SK-N-SH (cell line): Measurements from ENCODE around the gene MYH10. TPM values are rescaled to one million over a fixed set of nuclear protein-coding genes. Genes with fewer than 3 reads are reported as not detected.

ENCODE experiments used
- CTCF ChIA-PET: fragments of 300-600, 350-600 bp; formaldehyde crosslinking; extraction: SDS; loops from one replicate; lab custom pipeline; 2021; lab: Yijun Ruan, JAX
- POLR2A ChIA-PET: fragments of 350-600 bp; sonication (Branson Sonifier 250); formaldehyde crosslinking; extraction: SDS; loops from one replicate; lab custom pipeline; 2020; ENCODE audit warnings: antibody characterized with exemption, inconsistent platforms; lab: Yijun Ruan, JAX
- DNase-seq: peaks from one replicate; pipeline ENCODE4 v3.0.0; 2012
- H2AFZ ChIP-seq: fragments of 200-600 bp; sonication (generic); 2 replicates; pipeline ENCODE4 v1.8.1; 2016; ENCODE audit warnings: antibody characterized with exemption, mild to moderate bottlenecking, low read depth
- H3F3A ChIP-seq: fragments of 200-600 bp; sonication (generic); replicated peaks from 2 replicates; pipeline ENCODE3; 2016; ENCODE audit warnings: antibody characterized with exemption, mild to moderate bottlenecking; ENCODE audit not compliant: insufficient read depth
- H3K27ac ChIP-seq, 2 experiments: fragments of 200-500 bp in 1 of 2; fragments of 200-600 bp in 1 of 2; sonication (Bioruptor generic) in 1 of 2; sonication (generic), shearing (Covaris generic) in 1 of 2; 2 replicates each; pipeline versions ENCODE4 v1.5.1 to v1.6.1; 2014 to 2016; ENCODE audit warnings: low read depth in 2 of 2, inconsistent platforms in 1 of 2, low read length in 1 of 2, mild to moderate bottlenecking in 1 of 2, mixed read lengths in 1 of 2
- H3K27me3 ChIP-seq: fragments of 200-600 bp; sonication (generic), shearing (Covaris generic); 2 replicates; pipeline ENCODE4 v1.6.1; 2016; ENCODE audit warnings: mixed run types; ENCODE audit not compliant: insufficient read depth
- H3K36me3 ChIP-seq, 2 experiments: fragments of 200-500 bp in 1 of 2; fragments of 200-600 bp in 1 of 2; sonication (Bioruptor generic) in 1 of 2; sonication (generic) in 1 of 2; replicated peaks in 1 of 2; 2 replicates each; pipeline versions ENCODE3 to v1.5.1; 2014 to 2016; ENCODE audit warnings: low read length in 1 of 2, mild to moderate bottlenecking in 1 of 2; ENCODE audit not compliant: insufficient read depth in 2 of 2, control insufficient read depth in 1 of 2
- H3K4me1 ChIP-seq, 2 experiments: fragments of 200-500 bp in 1 of 2; fragments of 200-600 bp in 1 of 2; sonication (Bioruptor generic) in 1 of 2; sonication (generic), shearing (Covaris generic) in 1 of 2; 2 replicates each; pipeline versions ENCODE4 v1.5.1 to v1.6.1; 2014 to 2016; ENCODE audit warnings: low read depth in 1 of 2, low read length in 1 of 2, mixed run types in 1 of 2; ENCODE audit not compliant: insufficient read depth in 2 of 2, control insufficient read depth in 1 of 2
- H3K4me2 ChIP-seq: fragments of 200-600 bp; sonication (generic), shearing (Covaris generic); 2 replicates; pipeline ENCODE4 v1.6.1; 2017; ENCODE audit warnings: mixed run types
- H3K4me3 ChIP-seq, 2 experiments: fragments of 200-500 bp in 1 of 2; fragments of 200-600 bp in 1 of 2; sonication (Bioruptor generic) in 1 of 2; sonication (generic), shearing (Covaris generic) in 1 of 2; 2 replicates each; pipeline versions ENCODE4 v1.5.1 to v1.8.1; 2014 to 2016; ENCODE audit warnings: low read depth in 2 of 2, inconsistent platforms in 1 of 2, low read length in 1 of 2, mild to moderate bottlenecking in 1 of 2, mixed read lengths in 1 of 2, moderate library complexity in 1 of 2
- H3K79me2 ChIP-seq: fragments of 200-600 bp; sonication (generic); 2 replicates; pipeline ENCODE4 v1.8.1; 2017; ENCODE audit warnings: mild to moderate bottlenecking; ENCODE audit not compliant: insufficient read depth
- H3K9ac ChIP-seq: fragments of 200-600 bp; sonication (generic); 2 replicates; pipeline ENCODE4 v1.6.1; 2017; ENCODE audit warnings: mixed run types
- H3K9me2 ChIP-seq: fragments of 200-600 bp; sonication (generic); 2 replicates; pipeline ENCODE4 v1.6.1; 2017; ENCODE audit warnings: mixed run types
- H3K9me3 ChIP-seq: fragments of 200-600 bp; sonication (generic); 2 replicates; pipeline ENCODE4 v1.6.1; 2017; ENCODE audit warnings: mixed run types, mild to moderate bottlenecking, moderate library complexity
- H4K20me1 ChIP-seq: fragments of 200-600 bp; sonication (generic); 2 replicates; pipeline ENCODE4 v1.6.1; 2017; ENCODE audit warnings: mild to moderate bottlenecking, mixed run types; ENCODE audit not compliant: insufficient read depth
- CHD2 ChIP-seq: fragments of 150-350 bp; IDR thresholded peaks from 2 replicates; pipeline ENCODE4 v1.6.1; 2018; ENCODE audit warnings: low read length; ENCODE audit not compliant: partially characterized antibody
- EP300 ChIP-seq, 2 experiments: IDR thresholded peaks; 2 replicates each; pipeline versions ENCODE4 v1.4.0 to v1.6.1; 2012; ENCODE audit warnings: borderline replicate concordance in 1 of 2, low read depth in 1 of 2, low read length in 1 of 2
- EZH2phosphoT487 ChIP-seq: fragments of 200-600 bp; sonication (generic); IDR thresholded peaks from 2 replicates; pipeline ENCODE4 v1.6.1; 2017; ENCODE audit warnings: low read depth, mixed run types, mild to moderate bottlenecking, antibody characterized with exemption, moderate library complexity, borderline replicate concordance
- FOSL2 ChIP-seq: IDR thresholded peaks from 2 replicates; pipeline ENCODE4 v1.4.0; 2012; ENCODE audit warnings: low read depth, mild to moderate bottlenecking, moderate library complexity, borderline replicate concordance
- FOXJ3 ChIP-seq: sonication (generic); formaldehyde crosslinking; IDR thresholded peaks from 2 replicates; pipeline ENCODE4 v1.5.1; 2020; ENCODE audit warnings: mild to moderate bottlenecking, missing genetic modification reagents
- FOXM1 ChIP-seq: IDR thresholded peaks from 2 replicates; pipeline ENCODE4 v1.4.0; 2012; ENCODE audit warnings: low read depth, mild to moderate bottlenecking
- GABPA ChIP-seq: IDR thresholded peaks from 2 replicates; pipeline ENCODE4 v1.4.0; 2012; ENCODE audit warnings: low read depth, mild to moderate bottlenecking
- GATA2 ChIP-seq: sonication (generic); formaldehyde crosslinking; IDR thresholded peaks from 2 replicates; pipeline ENCODE4 v1.5.0; 2020; ENCODE audit warnings: mild to moderate bottlenecking, missing genetic modification reagents
- JUND ChIP-seq: IDR thresholded peaks from 2 replicates; pipeline ENCODE4 v1.4.0; 2012
- MEF2A ChIP-seq: IDR thresholded peaks from 2 replicates; pipeline ENCODE4 v1.4.0; 2012; ENCODE audit warnings: low read depth, borderline replicate concordance
- MXI1 ChIP-seq: IDR thresholded peaks from 2 replicates; pipeline ENCODE4 v1.6.1; 2012; ENCODE audit warnings: mild to moderate bottlenecking, low read depth, low read length, improper control_type of control experiment
- NRF1 ChIP-seq: IDR thresholded peaks from 2 replicates; pipeline ENCODE4 v1.6.1; 2012; ENCODE audit warnings: low read depth, mild to moderate bottlenecking, low read length
- RCOR1 ChIP-seq: fragments of 150-350 bp; IDR thresholded peaks from 2 replicates; pipeline ENCODE4 v1.6.1; 2017; ENCODE audit warnings: antibody characterized with exemption, low read length
- REST ChIP-seq: IDR thresholded peaks from 2 replicates; pipeline ENCODE4 v1.6.1; 2012; ENCODE audit warnings: mild to moderate bottlenecking, low read depth, low read length, moderate library complexity
- RFX5 ChIP-seq: IDR thresholded peaks from 2 replicates; pipeline ENCODE4 v1.6.1; 2012; ENCODE audit warnings: mild to moderate bottlenecking, improper control_type of control experiment, low read length
- SIN3A ChIP-seq: IDR thresholded peaks from 2 replicates; pipeline ENCODE4 v1.6.1; 2012; ENCODE audit warnings: low read depth, mild to moderate bottlenecking, low read length, moderate library complexity, borderline replicate concordance
- SMC3 ChIP-seq: IDR thresholded peaks from 2 replicates; pipeline ENCODE4 v1.6.1; 2012; ENCODE audit warnings: low read depth, low read length, improper control_type of control experiment
- TEAD4 ChIP-seq: IDR thresholded peaks from 2 replicates; pipeline ENCODE4 v1.4.0; 2012; ENCODE audit warnings: mild to moderate bottlenecking, borderline replicate concordance; ENCODE audit not compliant: insufficient read depth
- YY1 ChIP-seq: IDR thresholded peaks from 2 replicates; pipeline ENCODE4 v1.4.0; 2012; ENCODE audit warnings: low read depth, mild to moderate bottlenecking
- ZBTB33 ChIP-seq: IDR thresholded peaks from 2 replicates; pipeline ENCODE4 v1.4.0; 2012; ENCODE audit warnings: low read depth, borderline replicate concordance
- WGBS: methylation state at CpG from one replicate; pipeline ENCODE4 v1.1.6; 2017; ENCODE audit warnings: low lambda C conversion rate; 5-methylcytosine and 5-hydroxymethylcytosine counted together
- polyA plus RNA-seq, 3 experiments: library from polyadenylated mRNA; depleted of rRNA; stranded (reverse); fragments of >200 nt; gene quantifications; 2 replicates each; pipeline ENCODE4 v1.2.3, GENCODE V29; 2012
- TF ChIP-seq, protein P1 (sequence below): IDR thresholded peaks from 2 replicates; pipeline ENCODE4 v1.4.0; 2012; ENCODE audit warnings: low read depth
- TF ChIP-seq, protein P2 (sequence below): fragments of 200-600 bp; sonication (generic); IDR thresholded peaks from 2 replicates; pipeline ENCODE4 v1.6.1; 2017; ENCODE audit warnings: antibody characterized with exemption, mild to moderate bottlenecking, moderate library complexity

The MYH10 gene
- polyA plus RNA-seq, 1 of the 3 experiments (the other 2 are of a cell fraction) = 64.2 TPM

DNA sequence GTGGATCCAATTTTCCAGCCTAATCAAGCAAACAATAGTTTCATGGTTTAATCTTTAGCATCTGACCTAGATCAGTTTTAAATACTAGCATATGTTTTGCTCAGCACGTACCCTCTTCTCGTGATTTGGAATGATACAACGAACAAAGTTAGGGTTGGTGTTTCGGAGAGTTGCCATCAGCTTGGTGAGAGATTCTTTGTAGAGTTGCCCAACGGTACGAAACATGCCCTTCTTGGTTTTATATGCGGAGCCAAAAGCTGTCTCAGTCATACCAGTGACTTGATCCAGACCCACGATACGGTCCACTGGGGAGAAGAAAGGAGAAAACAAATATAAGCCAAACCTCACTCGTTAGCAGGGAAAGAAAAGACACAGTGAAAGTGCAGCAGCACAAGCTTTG lies 109.5 kb downstream of the MYH10 start:
- peaks cover 3% of the 10 kb centered on the region for H3F3A ChIP-seq
- H3K9me2 ChIP-seq = no peaks in the 10 kb centered on the region
- no peaks in the 10 kb centered on the region for H3K9me3 ChIP-seq
- peaks cover 41 to 51% of the 10 kb centered on the region in 2 experiments for H3K36me3 ChIP-seq
- no peak overlapping the region for H2AFZ ChIP-seq
- TF ChIP-seq MXI1 = no peak
- TF ChIP-seq, protein P1, sequence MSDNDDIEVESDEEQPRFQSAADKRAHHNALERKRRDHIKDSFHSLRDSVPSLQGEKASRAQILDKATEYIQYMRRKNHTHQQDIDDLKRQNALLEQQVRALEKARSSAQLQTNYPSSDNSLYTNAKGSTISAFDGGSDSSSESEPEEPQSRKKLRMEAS = no peak
- TF ChIP-seq, protein P2, sequence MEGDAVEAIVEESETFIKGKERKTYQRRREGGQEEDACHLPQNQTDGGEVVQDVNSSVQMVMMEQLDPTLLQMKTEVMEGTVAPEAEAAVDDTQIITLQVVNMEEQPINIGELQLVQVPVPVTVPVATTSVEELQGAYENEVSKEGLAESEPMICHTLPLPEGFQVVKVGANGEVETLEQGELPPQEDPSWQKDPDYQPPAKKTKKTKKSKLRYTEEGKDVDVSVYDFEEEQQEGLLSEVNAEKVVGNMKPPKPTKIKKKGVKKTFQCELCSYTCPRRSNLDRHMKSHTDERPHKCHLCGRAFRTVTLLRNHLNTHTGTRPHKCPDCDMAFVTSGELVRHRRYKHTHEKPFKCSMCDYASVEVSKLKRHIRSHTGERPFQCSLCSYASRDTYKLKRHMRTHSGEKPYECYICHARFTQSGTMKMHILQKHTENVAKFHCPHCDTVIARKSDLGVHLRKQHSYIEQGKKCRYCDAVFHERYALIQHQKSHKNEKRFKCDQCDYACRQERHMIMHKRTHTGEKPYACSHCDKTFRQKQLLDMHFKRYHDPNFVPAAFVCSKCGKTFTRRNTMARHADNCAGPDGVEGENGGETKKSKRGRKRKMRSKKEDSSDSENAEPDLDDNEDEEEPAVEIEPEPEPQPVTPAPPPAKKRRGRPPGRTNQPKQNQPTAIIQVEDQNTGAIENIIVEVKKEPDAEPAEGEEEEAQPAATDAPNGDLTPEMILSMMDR = no peak
- TF ChIP-seq JUND = no peak
- TF ChIP-seq EZH2phosphoT487 = no peak
- TF ChIP-seq GATA2 (CRISPR knock-in tag) = no peak
- no peak for TF ChIP-seq FOXM1
- no peak for TF ChIP-seq SMC3
- TF ChIP-seq SIN3A = no peak
- no peak for TF ChIP-seq FOXJ3 (CRISPR knock-in tag)
- no peak for TF ChIP-seq NRF1
- TF ChIP-seq CHD2 = no peak
- no peak for TF ChIP-seq FOSL2
- no peak for TF ChIP-seq RCOR1
- no peak for TF ChIP-seq MEF2A
- no peak for TF ChIP-seq GABPA
- TF ChIP-seq YY1 = no peak
- TF ChIP-seq RFX5 = no peak
- no peak for DNase-seq
- ChIA-PET CTCF (interaction anchor here (1.6 to 1.7 kb wide), 2 partner anchors 111 to 225 kb away, joined by 5 to 7 read pairs; no protein-coding TSS in a partner anchor), POLR2A (no interaction called here)
- H3K4me2 ChIP-seq = no peak overlapping the region
- no peaks in the 10 kb centered on the region for H3K79me2 ChIP-seq
- no peak overlapping the region for H3K9ac ChIP-seq
- no peaks in the 10 kb centered on the region for H3K27me3 ChIP-seq
- no peaks in the 10 kb centered on the region for H4K20me1 ChIP-seq
- H3K4me3 ChIP-seq = no peak overlapping the region
- WGBS = 97% methylated on average over 10 of the region's 10 CpGs
- H3K27ac ChIP-seq = no peak overlapping the region
- no peaks in the 10 kb centered on the region for H3K4me1 ChIP-seq

- peaks cover 3% of the 10 kb centered on the region for H3F3A ChIP-seq
- no peaks in the 10 kb centered on the region for H3K27me3 ChIP-seq
- peaks cover 51 to 54% of the 10 kb centered on the region in 2 experiments for H3K36me3 ChIP-seq
- no peak for DNase-seq
- H3K4me1 ChIP-seq = no peaks in the 10 kb centered on the region
- ChIA-PET CTCF (no interaction called here), POLR2A (no interaction called here)
- no peaks in the 10 kb centered on the region for H3K9me3 ChIP-seq
- no peaks in the 10 kb centered on the region for H3K9me2 ChIP-seq
- no peak overlapping the region for H3K4me2 ChIP-seq
- no peak overlapping the region for H2AFZ ChIP-seq
- no peak overlapping the region for H3K9ac ChIP-seq
- 87% methylated on average over 2 of the region's 2 CpGs for WGBS
- H3K4me3 ChIP-seq = no peak overlapping the region
- no peaks in the 10 kb centered on the region for H4K20me1 ChIP-seq
- no peaks in the 10 kb centered on the region for H3K79me2 ChIP-seq
- no peak overlapping the region for H3K27ac ChIP-seq
- no peak for TF ChIP-seq RFX5
- no peak for TF ChIP-seq TEAD4
- TF ChIP-seq GATA2 (CRISPR knock-in tag) = no peak
- no peak for TF ChIP-seq GABPA
- TF ChIP-seq ZBTB33 = no peak
- no peak for TF ChIP-seq CHD2
- no peak for TF ChIP-seq MXI1
- no peak for TF ChIP-seq YY1
- no peak for TF ChIP-seq REST
- no peak for TF ChIP-seq FOXM1
- no peak for TF ChIP-seq EP300 (IDR thresholded peaks at IDR 0.05; ENCODE audit: borderline replicate concordance in 1 of 2, low read depth in 1 of 2, low read length in 1 of 2)
Observed at GRCh38 chr17:8518850-8519249, 111.7 kb downstream of the MYH10 start.
